ENCODE measurements around the gene IQGAP2. TPM values are rescaled to one million over a fixed set of nuclear protein-coding genes. Genes with fewer than 3 reads are reported as not detected.

IQGAP2 gene
- total RNA-seq, 1 experiment from 2014 or later: not detected

DNA sequence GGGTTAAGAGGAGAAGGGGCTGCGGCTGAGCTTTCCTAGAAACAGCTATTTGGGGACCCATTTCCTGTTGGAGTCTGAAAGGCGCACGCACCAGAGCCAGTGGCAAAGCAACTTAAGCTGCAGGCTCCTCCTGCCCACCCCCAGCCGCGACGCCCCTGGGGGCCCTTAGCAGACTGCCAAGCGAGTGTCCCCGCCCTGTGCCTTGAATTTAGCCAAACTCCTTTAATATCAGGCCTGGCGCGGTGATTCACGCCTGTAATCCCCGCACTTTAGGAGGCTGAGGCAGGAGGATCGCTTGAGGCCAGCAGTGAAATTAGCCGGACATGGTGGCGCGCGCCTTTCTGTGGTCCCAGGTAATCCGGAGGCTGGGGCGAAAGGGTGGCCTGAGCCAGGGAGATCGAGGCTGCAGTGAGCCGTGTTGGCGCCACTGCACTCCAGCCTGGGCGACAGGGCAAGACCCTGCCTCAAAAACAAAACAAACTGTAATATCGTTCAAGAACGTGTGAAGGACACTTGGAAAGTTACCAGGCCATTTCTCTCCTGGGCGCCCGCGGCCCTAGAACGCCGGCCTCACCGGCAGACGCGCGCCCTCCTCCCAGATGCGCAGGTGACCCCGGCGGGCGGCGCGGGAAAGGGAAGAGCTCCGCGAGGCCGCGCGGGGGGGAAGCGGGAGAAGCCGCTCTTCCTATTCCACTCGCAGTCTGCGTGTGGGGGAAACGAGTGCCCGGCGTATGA, 311.8 kb downstream of the IQGAP2 start:
- ChIA-PET POLR2A (ENCODE audit: unreplicated experiment) (no interaction called here), CTCF (no interaction called here)
- Histone ChIP-seq H3K27ac (ENCODE audit: low read length) (no peak overlapping the region), H4K20me1 (ENCODE audit: low read length) (no peaks in the 10 kb centered on the region), H3K4me1 (ENCODE audit: insufficient read depth, low read length) (peaks cover 15% of the 10 kb centered on the region), H3K4me3 (ENCODE audit: low read length) (peak overlapping the region; percentile 89; the same call in 1 of the 2 replicates), H3K27me3 (ENCODE audit: low read length) (no peaks in the 10 kb centered on the region), H3K79me2 (ENCODE audit: low read length) (peaks cover 30% of the 10 kb centered on the region), H2AFZ (ENCODE audit: low read length) (no peak overlapping the region), H3K36me3 (ENCODE audit: low read depth, low read length) (no peaks in the 10 kb centered on the region), H3F3A (ENCODE audit: low read length, unreplicated experiment) (no peaks in the 10 kb centered on the region), H3K4me2 (ENCODE audit: low read length) (peak overlapping the region; percentile 92; the same call in 1 of the 2 replicates), H3K9ac (ENCODE audit: low read length) (no peak overlapping the region), H3K9me3 (ENCODE audit: low read length) (no peaks in the 10 kb centered on the region), H3K9me2 (replicated peaks; ENCODE audit: low read length) (no peaks in the 10 kb centered on the region)
- intact Hi-C loops (cut with micrococcal nuclease): loop anchor here (5.0 to 10.0 kb wide), 4 partner anchors 57 to 300 kb away; partner anchors contain the start of gene F2RL1
- no peak for ATAC-seq
- TF ChIP-seq, protein P1, sequence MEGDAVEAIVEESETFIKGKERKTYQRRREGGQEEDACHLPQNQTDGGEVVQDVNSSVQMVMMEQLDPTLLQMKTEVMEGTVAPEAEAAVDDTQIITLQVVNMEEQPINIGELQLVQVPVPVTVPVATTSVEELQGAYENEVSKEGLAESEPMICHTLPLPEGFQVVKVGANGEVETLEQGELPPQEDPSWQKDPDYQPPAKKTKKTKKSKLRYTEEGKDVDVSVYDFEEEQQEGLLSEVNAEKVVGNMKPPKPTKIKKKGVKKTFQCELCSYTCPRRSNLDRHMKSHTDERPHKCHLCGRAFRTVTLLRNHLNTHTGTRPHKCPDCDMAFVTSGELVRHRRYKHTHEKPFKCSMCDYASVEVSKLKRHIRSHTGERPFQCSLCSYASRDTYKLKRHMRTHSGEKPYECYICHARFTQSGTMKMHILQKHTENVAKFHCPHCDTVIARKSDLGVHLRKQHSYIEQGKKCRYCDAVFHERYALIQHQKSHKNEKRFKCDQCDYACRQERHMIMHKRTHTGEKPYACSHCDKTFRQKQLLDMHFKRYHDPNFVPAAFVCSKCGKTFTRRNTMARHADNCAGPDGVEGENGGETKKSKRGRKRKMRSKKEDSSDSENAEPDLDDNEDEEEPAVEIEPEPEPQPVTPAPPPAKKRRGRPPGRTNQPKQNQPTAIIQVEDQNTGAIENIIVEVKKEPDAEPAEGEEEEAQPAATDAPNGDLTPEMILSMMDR (conservative IDR thresholded peaks at IDR 0.05; ENCODE audit: low read depth, low read length): no peak
- TF ChIP-seq EZH2 (IDR thresholded peaks at IDR 0.05; ENCODE audit: low read length, unreplicated experiment) (no peak), EZH2phosphoT487 (IDR thresholded peaks at IDR 0.05; ENCODE audit: borderline replicate concordance, low read length) (no peak)
- no TSS peak for BruUV-seq (replicated peaks)
- DNase-seq: no peak

DNA sequence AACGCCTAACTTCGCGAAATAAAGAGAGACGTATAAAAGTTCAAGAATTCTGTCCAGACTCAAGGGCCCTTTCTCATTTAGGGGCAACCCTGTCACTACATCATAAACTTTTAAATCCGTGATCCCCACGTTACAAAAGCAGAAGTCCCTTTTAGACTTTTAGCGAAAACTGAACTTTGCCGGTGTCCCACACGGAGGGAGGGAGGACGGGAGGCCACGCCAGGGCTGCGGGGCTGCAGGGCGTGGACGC, 312.3 kb downstream of the IQGAP2 start:
- ATAC-seq: no peak
- peak overlapping the region; percentile 86 for H3K9ac ChIP-seq (ENCODE audit: low read length)

More for the DNA sequence above, 312.3 kb downstream of the IQGAP2 start:
- Histone ChIP-seq H3K27ac (ENCODE audit: low read length) (no peak overlapping the region), H3K4me3 (ENCODE audit: low read length) (peak overlapping the region; percentile 89), H2AFZ (ENCODE audit: low read length) (peak overlapping the region; percentile 88), H3K36me3 (ENCODE audit: low read depth, low read length) (no peaks in the 10 kb centered on the region), H3F3A (ENCODE audit: low read length, unreplicated experiment) (no peaks in the 10 kb centered on the region), H3K27me3 (ENCODE audit: low read length) (no peaks in the 10 kb centered on the region), H4K20me1 (ENCODE audit: low read length) (no peaks in the 10 kb centered on the region), H3K4me1 (ENCODE audit: insufficient read depth, low read length) (peaks cover 10% of the 10 kb centered on the region), H3K9me2 (replicated peaks; ENCODE audit: low read length) (no peaks in the 10 kb centered on the region), H3K9me3 (ENCODE audit: low read length) (no peaks in the 10 kb centered on the region), H3K4me2 (ENCODE audit: low read length) (peak overlapping the region; percentile 92), H3K79me2 (ENCODE audit: low read length) (peaks cover 32% of the 10 kb centered on the region)
- DNase-seq: no peak
- TF ChIP-seq EZH2 (IDR thresholded peaks at IDR 0.05; ENCODE audit: low read length, unreplicated experiment) (no peak), EZH2phosphoT487 (IDR thresholded peaks at IDR 0.05; ENCODE audit: borderline replicate concordance, low read length) (no peak)
- TF ChIP-seq, protein P1 (conservative IDR thresholded peaks at IDR 0.05; ENCODE audit: low read depth, low read length): no peak
- intact Hi-C loops (cut with micrococcal nuclease): loop anchor here (5.0 to 10.0 kb wide), 4 partner anchors 57 to 299 kb away; partner anchors contain the start of gene F2RL1
- ChIA-PET POLR2A (ENCODE audit: unreplicated experiment) (no interaction called here), CTCF (no interaction called here)
- BruUV-seq (replicated peaks): TSS peak; percentile 24

All from PC-3 (cell line).